GM10248 (cell line): ENCODE data around the gene EPHA6.

ENCODE experiments used
- CTCF ChIA-PET: fragments of 300-600 bp; sonication (Branson Sonifier 250); formaldehyde crosslinking; extraction: SDS; loops from one replicate; lab custom pipeline; 2021; ENCODE audit warnings: antibody characterized with exemption; lab: Yijun Ruan, JAX
- POLR2A ChIA-PET: fragments of 350-650 bp; sonication (Branson Sonifier 250); formaldehyde crosslinking; extraction: SDS; loops from one replicate; lab custom pipeline; 2020; ENCODE audit warnings: antibody characterized with exemption; lab: Yijun Ruan, JAX
- DNase-seq: peaks from one replicate; pipeline ENCODE4 v3.0.0; 2012; ENCODE audit errors: extremely low spot score
- TF ChIP-seq, protein P1 (sequence below): IDR thresholded peaks from 2 replicates; pipeline ENCODE4 v1.5.1; 2012; ENCODE audit warnings: mild to moderate bottlenecking, low read depth; ENCODE audit errors: extremely low read depth, missing control alignments, control extremely low read depth

EPHA6 gene

DNA sequence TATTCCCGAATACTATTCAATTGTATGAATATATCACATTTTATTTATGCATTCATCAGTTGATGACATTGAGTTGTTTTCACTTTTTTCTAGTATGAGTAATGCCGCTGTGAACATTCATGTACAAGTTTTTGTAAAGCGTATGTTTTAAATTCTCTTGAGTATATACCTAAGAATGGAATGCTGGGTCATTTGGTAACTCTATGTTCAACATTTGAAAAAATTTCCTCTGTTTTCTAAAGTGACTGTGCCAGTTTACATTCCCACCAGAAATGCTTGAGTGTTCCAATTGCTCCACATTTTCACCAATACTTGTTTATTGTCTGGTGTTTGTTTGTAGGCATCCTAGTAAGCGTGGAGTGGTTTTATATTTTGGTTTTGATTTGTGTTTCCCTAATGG lies 144.5 kb downstream of the EPHA6 start:
- ChIA-PET CTCF (no interaction called here), POLR2A (no interaction called here)
- DNase-seq = no peak
- TF ChIP-seq, protein P1, sequence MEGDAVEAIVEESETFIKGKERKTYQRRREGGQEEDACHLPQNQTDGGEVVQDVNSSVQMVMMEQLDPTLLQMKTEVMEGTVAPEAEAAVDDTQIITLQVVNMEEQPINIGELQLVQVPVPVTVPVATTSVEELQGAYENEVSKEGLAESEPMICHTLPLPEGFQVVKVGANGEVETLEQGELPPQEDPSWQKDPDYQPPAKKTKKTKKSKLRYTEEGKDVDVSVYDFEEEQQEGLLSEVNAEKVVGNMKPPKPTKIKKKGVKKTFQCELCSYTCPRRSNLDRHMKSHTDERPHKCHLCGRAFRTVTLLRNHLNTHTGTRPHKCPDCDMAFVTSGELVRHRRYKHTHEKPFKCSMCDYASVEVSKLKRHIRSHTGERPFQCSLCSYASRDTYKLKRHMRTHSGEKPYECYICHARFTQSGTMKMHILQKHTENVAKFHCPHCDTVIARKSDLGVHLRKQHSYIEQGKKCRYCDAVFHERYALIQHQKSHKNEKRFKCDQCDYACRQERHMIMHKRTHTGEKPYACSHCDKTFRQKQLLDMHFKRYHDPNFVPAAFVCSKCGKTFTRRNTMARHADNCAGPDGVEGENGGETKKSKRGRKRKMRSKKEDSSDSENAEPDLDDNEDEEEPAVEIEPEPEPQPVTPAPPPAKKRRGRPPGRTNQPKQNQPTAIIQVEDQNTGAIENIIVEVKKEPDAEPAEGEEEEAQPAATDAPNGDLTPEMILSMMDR = no peak

DNA sequence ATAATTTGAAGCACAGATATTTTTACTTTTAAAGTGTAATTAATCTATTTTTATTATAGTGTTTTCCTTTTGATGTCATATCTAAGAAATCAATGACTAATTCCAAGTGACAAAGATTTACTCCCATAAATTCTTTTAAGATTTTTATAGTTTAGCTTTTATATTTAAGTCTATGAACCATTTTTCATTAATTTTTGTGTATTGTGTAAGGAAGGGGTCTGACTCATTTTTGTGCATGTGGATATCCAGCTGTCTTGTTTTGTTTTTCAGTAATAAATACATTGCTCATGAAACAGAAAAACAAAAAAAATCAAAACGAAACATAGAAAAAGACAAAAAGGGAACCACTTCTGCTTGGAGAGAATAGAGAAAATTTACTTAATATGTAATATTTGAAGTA lies 145.1 kb downstream of the EPHA6 start:
- ChIA-PET POLR2A (no interaction called here), CTCF (no interaction called here)

DNA sequence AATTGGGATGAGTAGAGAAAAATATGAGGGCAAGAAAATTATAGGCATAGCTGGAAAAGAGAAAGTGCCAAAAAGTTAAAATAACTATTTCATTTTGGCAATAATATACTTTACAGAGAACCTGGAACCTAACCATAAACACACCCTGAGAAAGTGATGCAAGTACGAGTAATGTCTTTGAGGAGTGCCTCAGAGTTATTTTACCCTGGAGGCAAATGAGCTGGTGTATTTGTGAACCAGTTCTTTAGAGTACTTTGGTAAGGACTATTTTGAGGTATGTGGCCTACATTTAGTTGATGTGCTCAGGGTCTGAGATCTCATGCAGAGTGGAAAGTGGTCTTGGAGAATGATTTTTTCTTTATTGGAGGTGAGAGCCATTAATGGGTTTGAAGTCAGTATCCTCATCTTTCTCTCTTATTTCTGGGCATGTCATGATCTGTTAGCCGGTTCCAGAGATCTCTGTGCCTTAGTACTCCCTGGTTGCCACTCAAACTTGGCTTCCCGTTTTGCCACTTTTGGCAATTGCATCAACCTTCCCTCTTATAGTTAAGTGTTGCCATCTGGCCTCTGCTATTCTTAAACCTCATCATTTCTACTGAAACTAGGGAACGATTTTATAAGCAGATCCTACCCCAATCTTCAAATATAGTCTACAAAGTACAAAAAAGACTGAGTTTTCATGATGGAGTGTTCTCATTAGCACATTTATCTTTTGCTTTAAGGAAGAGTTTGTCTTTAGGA lies 145.7 kb downstream of the EPHA6 start:
- TF ChIP-seq, protein P1 = no peak

More for the DNA sequence above, 145.1 kb downstream of the EPHA6 start:
- no peak for DNase-seq
- TF ChIP-seq, protein P1 = no peak

DNA sequence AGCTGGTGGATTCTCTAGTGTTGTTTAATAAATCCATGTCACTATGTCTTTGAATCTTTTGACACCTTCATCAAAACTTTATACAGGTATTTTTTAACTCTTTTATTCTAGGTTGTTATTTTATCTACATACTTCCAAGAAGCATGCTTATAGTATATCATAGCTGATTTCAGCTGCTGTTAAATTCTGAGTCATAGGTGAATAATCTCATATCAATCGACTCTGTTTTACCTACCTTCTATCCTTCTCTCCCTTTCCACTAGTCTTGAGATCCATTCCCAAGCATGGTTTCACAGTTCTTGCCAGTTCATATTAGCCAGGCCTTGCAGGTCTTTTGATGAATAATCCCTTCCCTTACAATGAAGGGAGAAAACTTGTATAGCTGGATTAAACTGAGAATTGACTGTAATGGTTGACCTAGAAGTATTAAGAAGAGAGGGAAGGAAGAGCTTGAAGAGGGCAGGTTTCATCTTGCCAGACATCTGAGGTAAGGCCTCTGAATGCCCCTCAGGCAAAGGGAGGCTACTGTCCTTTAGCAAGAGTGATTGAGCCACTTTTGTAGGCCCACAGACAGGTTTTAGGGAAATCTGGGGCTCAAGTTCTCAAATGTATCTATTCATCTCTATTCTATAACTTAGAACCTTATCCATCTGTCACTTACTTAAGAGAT lies 146.4 kb downstream of the EPHA6 start:
- no peak for DNase-seq
- TF ChIP-seq, protein P1 = no peak
- ChIA-PET POLR2A (no interaction called here), CTCF (no interaction called here)

More for the DNA sequence above, 145.7 kb downstream of the EPHA6 start:
- ChIA-PET CTCF (no interaction called here), POLR2A (no interaction called here)
- DNase-seq = no peak

DNA sequence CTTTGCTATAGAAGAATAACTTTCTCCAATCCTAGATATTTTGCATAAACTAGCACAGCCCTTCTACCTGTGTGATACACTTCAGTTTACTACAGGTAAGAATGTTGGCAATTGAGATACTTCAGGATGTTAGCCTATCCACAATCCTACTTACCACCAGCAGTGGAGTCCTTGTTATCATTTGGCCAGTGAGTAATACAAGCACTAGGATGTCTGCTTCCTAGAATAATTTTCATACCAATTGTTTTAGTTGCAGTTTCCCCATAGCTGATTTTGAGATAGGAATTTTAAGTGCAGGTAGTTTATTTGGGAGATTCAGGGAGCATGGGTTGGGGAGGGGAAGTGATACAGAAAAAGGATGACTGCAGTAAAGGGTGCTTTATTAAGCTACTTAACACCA lies 147.2 kb downstream of the EPHA6 start:
- ChIA-PET CTCF (interaction anchor here (1.4 kb wide), 1 partner anchor 25 kb away, joined by 3 read pairs; no protein-coding TSS in a partner anchor), POLR2A (no interaction called here)
- DNase-seq = no peak
- TF ChIP-seq, protein P1 = no peak

DNA sequence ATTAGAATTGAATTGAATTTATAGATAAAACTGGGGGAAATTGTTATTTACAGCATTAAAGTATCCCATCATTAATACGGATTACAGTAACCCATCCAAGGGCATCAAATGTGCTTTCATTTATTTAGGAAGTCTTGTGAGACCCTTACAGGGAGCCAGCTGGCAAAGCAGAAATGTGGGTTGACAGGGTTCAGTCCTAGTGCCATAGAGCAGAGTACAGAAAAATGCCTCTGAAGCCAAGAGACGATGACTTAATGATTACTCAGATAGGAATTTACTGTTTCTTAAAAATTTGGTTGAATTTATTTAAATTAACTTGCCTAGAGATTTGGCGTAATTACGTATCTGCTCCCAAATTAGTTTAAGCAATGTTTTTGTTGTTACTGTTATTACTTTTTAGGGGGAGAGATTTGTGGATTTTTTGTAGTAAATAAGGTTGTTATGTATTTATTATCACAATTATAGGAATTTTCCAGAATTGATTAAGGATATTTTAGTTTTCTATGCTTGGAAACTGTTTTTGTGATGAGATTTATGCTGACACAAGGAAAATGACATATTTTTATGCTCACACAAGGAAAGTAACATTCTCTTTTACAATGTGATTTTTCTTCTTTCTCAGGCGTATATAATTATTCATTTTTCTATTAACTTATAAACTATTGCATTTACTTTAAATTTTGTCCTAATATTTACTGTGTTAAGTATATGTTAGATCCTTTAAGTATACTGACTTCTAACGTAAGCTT lies 152.0 kb downstream of the EPHA6 start:
- CTCF ChIA-PET = no interaction called here
- DNase-seq = no peak
- POLR2A ChIA-PET = no interaction called here
- TF ChIP-seq, protein P1 = no peak
